H1 (cell line): Measurements from ENCODE around the gene EEF1AKMT2. TPM values are rescaled to one million over a fixed set of nuclear protein-coding genes. Genes with fewer than 3 reads are reported as not detected.

Source experiments
- CTCF ChIA-PET: fragments of 300-600 bp; sonication (Branson Sonifier 250); formaldehyde crosslinking; loops from one replicate; lab custom pipeline; 2021; ENCODE audit not compliant: partially characterized antibody; lab: Charles Lee
- POLR2A ChIA-PET: fragments of 300-600 bp; sonication (Branson Sonifier 250); formaldehyde crosslinking; loops from one replicate; lab custom pipeline; 2021; ENCODE audit warnings: inconsistent platforms; ENCODE audit not compliant: partially characterized antibody; lab: Charles Lee
- DNase-seq, 2 experiments: peaks; one replicate each; pipeline versions ENCODE4 v3.0.0 to v3.0.0-alpha.2; 2010 to 2022; ENCODE audit warnings: low spot score in 2 of 2, low read depth in 1 of 2, mixed read lengths in 1 of 2
- FAIRE-seq: peaks from 2 replicates; lab custom pipeline; 2011; peaks lifted over from hg19 to GRCh38; lab: Jason Lieb, UNC
- H2AFZ ChIP-seq: 2 replicates; pipeline ENCODE4 v1.8.1; 2012; ENCODE audit warnings: low read length, inconsistent platforms
- H2AK5ac ChIP-seq: 2 replicates; pipeline ENCODE4 v1.6.1; 2013; ENCODE audit warnings: low read depth, low read length
- H2BK120ac ChIP-seq: replicated peaks from 2 replicates; pipeline ENCODE3; 2013; ENCODE audit warnings: low read depth, low read length, inconsistent platforms
- H2BK12ac ChIP-seq: 2 replicates; pipeline ENCODE4 v1.6.1; 2013; ENCODE audit warnings: low read depth, low read length
- H2BK15ac ChIP-seq: 2 replicates; pipeline ENCODE4 v1.6.1; 2013; ENCODE audit warnings: low read length
- H2BK20ac ChIP-seq: 2 replicates; pipeline ENCODE4 v1.6.1; 2013; ENCODE audit warnings: low read length
- H2BK5ac ChIP-seq: 2 replicates; pipeline ENCODE4 v1.6.1; 2013; ENCODE audit warnings: low read depth, low read length
- H3K14ac ChIP-seq: 2 replicates; pipeline ENCODE4 v1.6.1; 2013; ENCODE audit warnings: inconsistent platforms; ENCODE audit not compliant: insufficient read length
- H3K18ac ChIP-seq: 2 replicates; pipeline ENCODE4 v1.6.1; 2013; ENCODE audit warnings: low read length; ENCODE audit errors: extremely low read depth
- H3K23ac ChIP-seq: 2 replicates; pipeline ENCODE4 v1.6.1; 2013; ENCODE audit warnings: inconsistent platforms; ENCODE audit not compliant: insufficient read length
- H3K23me2 ChIP-seq: 2 replicates; pipeline ENCODE4 v1.6.1; 2013; ENCODE audit warnings: low read depth, low read length
- H3K27ac ChIP-seq: 2 replicates; pipeline ENCODE4 v1.6.1; 2011; ENCODE audit warnings: low read depth, low read length, inconsistent platforms
- H3K27me3 ChIP-seq, 4 experiments: replicated peaks in 1 of 4; 1 replicate in 1 of 4; 2 replicates in 3 of 4; pipeline versions ENCODE4 v1.6.1 to v1.8.1; 2011 to 2013; ENCODE audit warnings: low read length in 3 of 4, mild to moderate bottlenecking in 3 of 4, inconsistent platforms in 2 of 4, mixed read lengths in 2 of 4, moderate library complexity in 1 of 4; ENCODE audit not compliant: control insufficient read depth in 3 of 4, insufficient read depth in 3 of 4; ENCODE audit errors: extremely low read depth in 1 of 4
- H3K36me3 ChIP-seq, 4 experiments: 2 replicates each; pipeline versions ENCODE4 v1.6.1 to v1.8.1; 2011 to 2013; ENCODE audit warnings: mild to moderate bottlenecking in 4 of 4, low read length in 3 of 4, moderate library complexity in 2 of 4, control low read depth in 1 of 4, inconsistent platforms in 1 of 4; ENCODE audit not compliant: insufficient read depth in 4 of 4, control insufficient read depth in 2 of 4
- H3K4ac ChIP-seq: replicated peaks from 2 replicates; pipeline ENCODE3; 2013; ENCODE audit warnings: low read length, low read depth, mixed read lengths, inconsistent platforms; ENCODE audit not compliant: insufficient read length
- H3K4me1 ChIP-seq, 4 experiments: replicated peaks in 1 of 4; 1 replicate in 1 of 4; 2 replicates in 3 of 4; pipeline versions ENCODE4 v1.6.1 to v1.8.1; 2011 to 2013; ENCODE audit warnings: low read length in 3 of 4, inconsistent platforms in 2 of 4, mixed read lengths in 1 of 4; ENCODE audit not compliant: insufficient read depth in 4 of 4, control insufficient read depth in 3 of 4
- H3K4me2 ChIP-seq, 2 experiments: 2 replicates each; pipeline versions ENCODE4 v1.6.1 to v1.8.1; 2011 to 2013; ENCODE audit warnings: low read depth in 2 of 2, low read length in 2 of 2, control low read depth in 1 of 2, inconsistent platforms in 1 of 2, mild to moderate bottlenecking in 1 of 2; ENCODE audit not compliant: insufficient read depth in 1 of 2
- H3K4me3 ChIP-seq, 4 experiments: fragments of 200-600, 300-600 bp in 1 of 4; sonication (generic), shearing (Covaris generic), sonication (Bioruptor Twin) in 1 of 4; 2 replicates each; pipeline versions ENCODE4 v1.5.1 to v1.8.1; 2011 to 2016; ENCODE audit warnings: low read length in 4 of 4, low read depth in 3 of 4, control low read depth in 2 of 4, inconsistent platforms in 2 of 4, mild to moderate bottlenecking in 2 of 4, mixed read lengths in 1 of 4, moderate library complexity in 1 of 4; ENCODE audit not compliant: insufficient read depth in 2 of 4; ENCODE audit errors: extremely low read depth in 1 of 4
- H3K56ac ChIP-seq: replicated peaks from 2 replicates; pipeline ENCODE3; 2013; ENCODE audit warnings: low read depth, mild to moderate bottlenecking, mixed read lengths, low read length, inconsistent platforms; ENCODE audit not compliant: insufficient read length
- H3K79me1 ChIP-seq: 2 replicates; pipeline ENCODE4 v1.6.1; 2013; ENCODE audit warnings: low read depth, low read length, control low read depth
- H3K79me2 ChIP-seq, 2 experiments: 2 replicates each; pipeline versions ENCODE4 v1.6.1 to v1.8.1; 2012 to 2013; ENCODE audit warnings: low read length in 2 of 2, mild to moderate bottlenecking in 2 of 2, inconsistent platforms in 1 of 2; ENCODE audit not compliant: insufficient read depth in 2 of 2, control insufficient read depth in 1 of 2
- H3K9ac ChIP-seq, 4 experiments: replicated peaks in 1 of 4; 1 replicate in 1 of 4; 2 replicates in 3 of 4; pipeline versions ENCODE4 v1.6.1 to v1.8.1; 2011 to 2013; ENCODE audit warnings: low read depth in 3 of 4, low read length in 3 of 4, control low read depth in 2 of 4, mild to moderate bottlenecking in 2 of 4, moderate library complexity in 2 of 4, inconsistent platforms in 1 of 4; ENCODE audit errors: extremely low read depth in 1 of 4
- H3K9me3 ChIP-seq, 2 experiments: 2 replicates each; pipeline versions ENCODE4 v1.6.1 to v1.8.1; 2012 to 2013; ENCODE audit warnings: mild to moderate bottlenecking in 2 of 2, moderate library complexity in 2 of 2, control low read depth in 1 of 2, inconsistent platforms in 1 of 2, low read depth in 1 of 2, low read length in 1 of 2, mixed read lengths in 1 of 2; ENCODE audit not compliant: insufficient read depth in 2 of 2
- H4K20me1 ChIP-seq, 2 experiments: replicated peaks in 1 of 2; 2 replicates each; pipeline versions ENCODE3 to v1.8.1; 2011 to 2013; ENCODE audit warnings: inconsistent platforms in 2 of 2, low read length in 2 of 2, mild to moderate bottlenecking in 1 of 2; ENCODE audit not compliant: insufficient read depth in 2 of 2, control insufficient read depth in 1 of 2
- H4K5ac ChIP-seq: 2 replicates; pipeline ENCODE4 v1.6.1; 2013; ENCODE audit warnings: low read length, low read depth, mixed read lengths, inconsistent platforms; ENCODE audit not compliant: insufficient read length
- H4K8ac ChIP-seq: 2 replicates; pipeline ENCODE4 v1.8.0; 2013; ENCODE audit warnings: mild to moderate bottlenecking, moderate library complexity, low read length, inconsistent platforms; ENCODE audit not compliant: insufficient read depth; ENCODE audit errors: extremely low read depth
- H4K91ac ChIP-seq: replicated peaks from 2 replicates; pipeline ENCODE3; 2013; ENCODE audit warnings: low read length, mixed read lengths, inconsistent platforms; ENCODE audit not compliant: insufficient read length
- POU5F1 ChIP-seq: IDR thresholded peaks from 2 replicates; pipeline ENCODE4 v1.6.1; 2011; ENCODE audit warnings: low read depth, mild to moderate bottlenecking, low read length, moderate library complexity
- RAD21 ChIP-seq, 2 experiments: IDR thresholded peaks in 1 of 2; conservative IDR thresholded peaks in 1 of 2; 2 replicates each; pipeline ENCODE4 v1.6.1; 2011; ENCODE audit warnings: low read depth in 2 of 2, low read length in 2 of 2, improper control_type of control experiment in 1 of 2, inconsistent platforms in 1 of 2, mild to moderate bottlenecking in 1 of 2, moderate library complexity in 1 of 2
- RXRA ChIP-seq: IDR thresholded peaks from 2 replicates; pipeline ENCODE4 v1.6.1; 2011; ENCODE audit warnings: low read depth, mild to moderate bottlenecking, low read length, moderate library complexity; ENCODE audit not compliant: insufficient read depth
- SP1 ChIP-seq: IDR thresholded peaks from 2 replicates; pipeline ENCODE4 v1.6.1; 2011; ENCODE audit warnings: low read depth, low read length
- WGBS, 2 experiments: shearing (Covaris generic) in 1 of 2; methylation state at CpG; one replicate each; pipeline versions ENCODE4 v1.1.6 to v1.1.7; 2013 to 2015; ENCODE audit warnings: low lambda C conversion rate in 2 of 2, mixed read lengths in 2 of 2, inconsistent platforms in 1 of 2, low coverage in 1 of 2, missing lambda C conversion rate in 1 of 2; ENCODE audit not compliant: insufficient replicate concordance in 2 of 2, insufficient coverage in 1 of 2, insufficient read length in 1 of 2; ENCODE audit errors: extremely low coverage in 1 of 2, missing lambda C conversion rate in 1 of 2; 5-methylcytosine and 5-hydroxymethylcytosine counted together
- polyA plus RNA-seq, 7 experiments: library from polyadenylated mRNA; depleted of rRNA in 3 of 7; stranded (reverse) in 5 of 7; unstranded in 2 of 7; fragments of >200 nt in 5 of 7; fragments of 200-250 nt in 2 of 7; gene quantifications; 1 replicate in 5 of 7; 2 replicates in 1 of 7; 4 replicates in 1 of 7; pipeline versions ENCODE4 v1.2.1 to v1.2.3, GENCODE V29; 2011 to 2013; ENCODE audit warnings: missing spikeins in 2 of 7, mixed read lengths in 2 of 7
- total RNA-seq: library from RNA; stranded (reverse); fragmentation: NEBNext Ultra II Directional; extraction: Animal tissue kit (Norgen Biotek cat#: 25700); gene quantifications from 2 replicates; pipeline ENCODE4 v1.2.1, GENCODE V29; 2021
- TF ChIP-seq, protein P1 (sequence below): IDR thresholded peaks from 2 replicates; pipeline ENCODE4 v1.6.1; 2012; ENCODE audit warnings: low read length, inconsistent platforms

Gene EEF1AKMT2
- total and polyA plus RNA-seq, 2 of the 8 experiments (the other 6 are each of a cell fraction or from before 2014, with no cell fraction given), result 9.8 to 26.8 TPM

DNA sequence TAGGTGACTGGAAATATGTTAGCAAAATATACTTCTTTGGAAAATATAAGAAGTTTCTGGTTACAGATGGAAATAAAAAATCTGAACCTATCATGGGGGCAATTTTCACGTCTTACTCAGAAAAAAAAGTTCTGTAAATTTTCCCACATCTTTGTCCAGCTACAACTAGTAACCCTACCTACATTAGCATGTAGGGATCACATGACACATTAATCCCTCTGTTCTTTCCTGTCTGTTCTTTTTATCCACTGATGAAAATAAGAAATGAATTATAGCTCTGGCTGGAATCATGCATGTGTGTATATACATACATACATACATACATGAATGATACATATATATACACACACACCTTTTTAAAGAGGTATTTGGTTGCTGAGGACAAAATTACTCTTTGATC lies 43.9 kb downstream of the EEF1AKMT2 start:
- H2BK5ac ChIP-seq, result no peak overlapping the region
- H3K4me3 ChIP-seq, result no peak overlapping the region
- H3K4me2 ChIP-seq, result no peak overlapping the region
- H3K27me3 ChIP-seq, result peaks cover 0 to 8% (median 4%) of the 10 kb centered on the region in 4 experiments; a peak in 3 of 7 replicates
- ChIA-PET POLR2A (interaction anchor here (1.0 to 1.2 kb wide), 2 partner anchors 44 to 54 kb away, joined by 3 to 5 read pairs; partner anchors contain the start of genes ABRAXAS2 and EEF1AKMT2), CTCF (interaction anchor here (0.5 to 4.1 kb wide), 12 partner anchors 8 to 215 kb away, joined by 3 to 17 read pairs (median 3); no protein-coding TSS in a partner anchor)
- no peaks in the 10 kb centered on the region for H3K79me1 ChIP-seq
- no peaks in the 10 kb centered on the region for H3K9me3 ChIP-seq
- H2AFZ ChIP-seq, result no peak overlapping the region
- no peak overlapping the region for H2BK12ac ChIP-seq
- no peak overlapping the region for H3K14ac ChIP-seq
- no peak overlapping the region for H2AK5ac ChIP-seq
- H3K23ac ChIP-seq, result no peak overlapping the region
- 90% methylated on average over 1 of the region's 1 CpG; no CpG with 5 or more reads in 1 of the 2 experiments for WGBS, 2 experiments
- H3K9ac ChIP-seq, result no peak overlapping the region
- H4K91ac ChIP-seq, result no peak overlapping the region
- H3K23me2 ChIP-seq, result peaks cover 10% of the 10 kb centered on the region
- H4K8ac ChIP-seq, result no peak overlapping the region
- H3K79me2 ChIP-seq, result no peaks in the 10 kb centered on the region
- H4K5ac ChIP-seq, result no peak overlapping the region
- H2BK20ac ChIP-seq, result no peak overlapping the region
- no peak overlapping the region for H3K4ac ChIP-seq
- no peaks in the 10 kb centered on the region; a peak in 1 of 8 replicates for H3K36me3 ChIP-seq
- H2BK15ac ChIP-seq, result no peak overlapping the region
- DNase-seq, result no peak
- H2BK120ac ChIP-seq, result no peak overlapping the region
- H3K18ac ChIP-seq, result no peak overlapping the region
- H3K27ac ChIP-seq, result no peak overlapping the region
- H4K20me1 ChIP-seq, result peaks cover 0 to 2% of the 10 kb centered on the region in 2 experiments
- H3K4me1 ChIP-seq, result peaks cover 0 to 3% (median 2%) of the 10 kb centered on the region in 4 experiments; a peak in 5 of 7 replicates
- H3K56ac ChIP-seq, result no peak overlapping the region
- TF ChIP-seq, protein P1, sequence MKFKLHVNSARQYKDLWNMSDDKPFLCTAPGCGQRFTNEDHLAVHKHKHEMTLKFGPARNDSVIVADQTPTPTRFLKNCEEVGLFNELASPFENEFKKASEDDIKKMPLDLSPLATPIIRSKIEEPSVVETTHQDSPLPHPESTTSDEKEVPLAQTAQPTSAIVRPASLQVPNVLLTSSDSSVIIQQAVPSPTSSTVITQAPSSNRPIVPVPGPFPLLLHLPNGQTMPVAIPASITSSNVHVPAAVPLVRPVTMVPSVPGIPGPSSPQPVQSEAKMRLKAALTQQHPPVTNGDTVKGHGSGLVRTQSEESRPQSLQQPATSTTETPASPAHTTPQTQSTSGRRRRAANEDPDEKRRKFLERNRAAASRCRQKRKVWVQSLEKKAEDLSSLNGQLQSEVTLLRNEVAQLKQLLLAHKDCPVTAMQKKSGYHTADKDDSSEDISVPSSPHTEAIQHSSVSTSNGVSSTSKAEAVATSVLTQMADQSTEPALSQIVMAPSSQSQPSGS, result no peak
- TF ChIP-seq SP1 (no peak), RAD21 (IDR thresholded peaks at IDR 0.05 in 1 of 2, conservative IDR thresholded peaks at IDR 0.05 in 1 of 2; ENCODE audit: low read depth in 2 of 2, low read length in 2 of 2) (no peak), RXRA (no peak), POU5F1 (no peak)
- TF ChIP-seq, all 59 proteins: peak for 0
- no peak for FAIRE-seq
